Measurements from ENCODE around the gene CCNY.

CCNY gene

GRCh38 chr10:35334297-35334696 lies 2.0 kb upstream of the CCNY start:
- Histone ChIP-seq H3K36me3 (ENCODE audit: insufficient read depth, low read length) (0 out of 2 replicates have a peak, but pooled peaks cover 3% of the 10 kb centered on the region), H3K79me2 (ENCODE audit: control insufficient read depth, insufficient read depth, low read length, unreplicated experiment) (peaks cover 89% of the 10 kb centered on the region), H3K27ac (ENCODE audit: low read depth, low read length) (no peak overlapping the region), H2AFZ (ENCODE audit: low read length, unreplicated experiment) (no peak overlapping the region), H3K4me1 (ENCODE audit: control insufficient read depth, insufficient read depth, low read length, unreplicated experiment) (peaks cover 49% of the 10 kb centered on the region), H3K27me3 (ENCODE audit: insufficient read depth, low read length) (no peaks in the 10 kb centered on the region), H3K4me3 (ENCODE audit: low read depth, low read length) (peak overlapping the region; percentile 41)

GRCh38 chr10:35335133-35336083 lies 901 bp upstream of the CCNY start:
- Histone ChIP-seq H3K4me1 (ENCODE audit: control insufficient read depth, insufficient read depth, low read length, unreplicated experiment) (peaks cover 48% of the 10 kb centered on the region), H3K36me3 (ENCODE audit: insufficient read depth, low read length) (0 out of 2 replicates have a peak, but pooled peaks cover 3% of the 10 kb centered on the region), H3K27ac (ENCODE audit: low read depth, low read length) (peak overlapping the region; percentile 26; the same call in 1 of the 2 replicates), H3K79me2 (ENCODE audit: control insufficient read depth, insufficient read depth, low read length, unreplicated experiment) (peaks cover 89% of the 10 kb centered on the region), H2AFZ (ENCODE audit: low read length, unreplicated experiment) (peak overlapping the region; percentile 89), H3K27me3 (ENCODE audit: insufficient read depth, low read length) (no peaks in the 10 kb centered on the region), H3K4me3 (ENCODE audit: low read depth, low read length) (peak overlapping the region; percentile 79)

GRCh38 chr10:35336921-35337823 lies 863 bp downstream of the CCNY start:
- 0 out of 2 replicates have a peak, but pooled peaks cover 3% of the 10 kb centered on the region for H3K36me3 ChIP-seq (ENCODE audit: insufficient read depth, low read length)
- peak overlapping the region; percentile 56 for H2AFZ ChIP-seq (ENCODE audit: low read length, unreplicated experiment)
- no peaks in the 10 kb centered on the region for H3K27me3 ChIP-seq (ENCODE audit: insufficient read depth, low read length)
- peak overlapping the region; percentile 95 for H3K4me3 ChIP-seq (ENCODE audit: low read depth, low read length)
- H3K4me1 ChIP-seq (ENCODE audit: control insufficient read depth, insufficient read depth, low read length, unreplicated experiment) = peaks cover 48% of the 10 kb centered on the region
- H3K79me2 ChIP-seq (ENCODE audit: control insufficient read depth, insufficient read depth, low read length, unreplicated experiment) = peaks cover 90% of the 10 kb centered on the region
- H3K27ac ChIP-seq (ENCODE audit: low read depth, low read length) = no peak overlapping the region

- H3K4me3 ChIP-seq (ENCODE audit: low read depth, low read length) = no peak overlapping the region
- H2AFZ ChIP-seq (ENCODE audit: low read length, unreplicated experiment) = no peak overlapping the region
- H3K79me2 ChIP-seq (ENCODE audit: control insufficient read depth, insufficient read depth, low read length, unreplicated experiment) = peaks cover 84% of the 10 kb centered on the region
- no peak overlapping the region for H3K27ac ChIP-seq (ENCODE audit: low read depth, low read length)
- no peaks in the 10 kb centered on the region for H3K36me3 ChIP-seq (ENCODE audit: insufficient read depth, low read length)
- no peaks in the 10 kb centered on the region for H3K27me3 ChIP-seq (ENCODE audit: insufficient read depth, low read length)
- peaks cover 30% of the 10 kb centered on the region for H3K4me1 ChIP-seq (ENCODE audit: control insufficient read depth, insufficient read depth, low read length, unreplicated experiment)
Measured at GRCh38 chr10:35339942-35340341, 3.6 kb downstream of the CCNY start.

GRCh38 chr10:35340975-35341374 lies 4.7 kb downstream of the CCNY start:
- H3K27me3 ChIP-seq (ENCODE audit: insufficient read depth, low read length) = no peaks in the 10 kb centered on the region
- H3K79me2 ChIP-seq (ENCODE audit: control insufficient read depth, insufficient read depth, low read length, unreplicated experiment) = peaks cover 83% of the 10 kb centered on the region
- H3K4me1 ChIP-seq (ENCODE audit: control insufficient read depth, insufficient read depth, low read length, unreplicated experiment) = peaks cover 30% of the 10 kb centered on the region
- no peak overlapping the region for H3K4me3 ChIP-seq (ENCODE audit: low read depth, low read length)
- H3K36me3 ChIP-seq (ENCODE audit: insufficient read depth, low read length) = no peaks in the 10 kb centered on the region
- H2AFZ ChIP-seq (ENCODE audit: low read length, unreplicated experiment) = no peak overlapping the region
- no peak overlapping the region for H3K27ac ChIP-seq (ENCODE audit: low read depth, low read length)

GRCh38 chr10:35341521-35341920 lies 5.2 kb downstream of the CCNY start:
- Histone ChIP-seq H3K27me3 (ENCODE audit: insufficient read depth, low read length) (no peaks in the 10 kb centered on the region), H2AFZ (ENCODE audit: low read length, unreplicated experiment) (no peak overlapping the region), H3K27ac (ENCODE audit: low read depth, low read length) (no peak overlapping the region), H3K4me3 (ENCODE audit: low read depth, low read length) (no peak overlapping the region), H3K79me2 (ENCODE audit: control insufficient read depth, insufficient read depth, low read length, unreplicated experiment) (peaks cover 85% of the 10 kb centered on the region), H3K36me3 (ENCODE audit: insufficient read depth, low read length) (no peaks in the 10 kb centered on the region), H3K4me1 (ENCODE audit: control insufficient read depth, insufficient read depth, low read length, unreplicated experiment) (peaks cover 30% of the 10 kb centered on the region)

- H3K27ac ChIP-seq (ENCODE audit: low read depth, low read length) = no peak overlapping the region
- no peaks in the 10 kb centered on the region for H3K36me3 ChIP-seq (ENCODE audit: insufficient read depth, low read length)
- H3K27me3 ChIP-seq (ENCODE audit: insufficient read depth, low read length) = no peaks in the 10 kb centered on the region
- peaks cover 30% of the 10 kb centered on the region for H3K4me1 ChIP-seq (ENCODE audit: control insufficient read depth, insufficient read depth, low read length, unreplicated experiment)
- no peak overlapping the region for H2AFZ ChIP-seq (ENCODE audit: low read length, unreplicated experiment)
- H3K79me2 ChIP-seq (ENCODE audit: control insufficient read depth, insufficient read depth, low read length, unreplicated experiment) = peaks cover 86% of the 10 kb centered on the region
- H3K4me3 ChIP-seq (ENCODE audit: low read depth, low read length) = no peak overlapping the region
Measured at GRCh38 chr10:35342183-35342753, 6.0 kb downstream of the CCNY start.

GRCh38 chr10:35343739-35344138 lies 7.4 kb downstream of the CCNY start:
- no peak overlapping the region for H3K27ac ChIP-seq (ENCODE audit: low read depth, low read length)
- no peak overlapping the region for H3K4me3 ChIP-seq (ENCODE audit: low read depth, low read length)
- peaks cover 86% of the 10 kb centered on the region for H3K79me2 ChIP-seq (ENCODE audit: control insufficient read depth, insufficient read depth, low read length, unreplicated experiment)
- H2AFZ ChIP-seq (ENCODE audit: low read length, unreplicated experiment) = no peak overlapping the region
- H3K36me3 ChIP-seq (ENCODE audit: insufficient read depth, low read length) = no peaks in the 10 kb centered on the region; the same call in 1 of the 2 replicates
- H3K4me1 ChIP-seq (ENCODE audit: control insufficient read depth, insufficient read depth, low read length, unreplicated experiment) = peaks cover 26% of the 10 kb centered on the region
- no peaks in the 10 kb centered on the region for H3K27me3 ChIP-seq (ENCODE audit: insufficient read depth, low read length)

GRCh38 chr10:35345383-35345742 lies 9.1 kb downstream of the CCNY start:
- H3K4me3 ChIP-seq (ENCODE audit: low read depth, low read length) = no peak overlapping the region
- no peaks in the 10 kb centered on the region for H3K27me3 ChIP-seq (ENCODE audit: insufficient read depth, low read length)
- peaks cover 14% of the 10 kb centered on the region for H3K4me1 ChIP-seq (ENCODE audit: control insufficient read depth, insufficient read depth, low read length, unreplicated experiment)
- no peaks in the 10 kb centered on the region; the same call in 1 of the 2 replicates for H3K36me3 ChIP-seq (ENCODE audit: insufficient read depth, low read length)
- H3K27ac ChIP-seq (ENCODE audit: low read depth, low read length) = no peak overlapping the region
- H3K79me2 ChIP-seq (ENCODE audit: control insufficient read depth, insufficient read depth, low read length, unreplicated experiment) = peaks cover 86% of the 10 kb centered on the region
- H2AFZ ChIP-seq (ENCODE audit: low read length, unreplicated experiment) = no peak overlapping the region

- Histone ChIP-seq H3K4me3 (ENCODE audit: low read depth, low read length) (no peak overlapping the region), H3K4me1 (ENCODE audit: control insufficient read depth, insufficient read depth, low read length, unreplicated experiment) (peaks cover 6% of the 10 kb centered on the region), H3K79me2 (ENCODE audit: control insufficient read depth, insufficient read depth, low read length, unreplicated experiment) (peaks cover 86% of the 10 kb centered on the region), H3K27ac (ENCODE audit: low read depth, low read length) (no peak overlapping the region), H3K27me3 (ENCODE audit: insufficient read depth, low read length) (no peaks in the 10 kb centered on the region), H2AFZ (ENCODE audit: low read length, unreplicated experiment) (no peak overlapping the region), H3K36me3 (ENCODE audit: insufficient read depth, low read length) (no peaks in the 10 kb centered on the region; the same call in 1 of the 2 replicates)
Measured at GRCh38 chr10:35346248-35346647, 9.9 kb downstream of the CCNY start.

Measured in ACC112 (cell line).